Hepatocyte (in vitro differentiated cells): ENCODE data around the gene ARHGAP15.

Source experiments
- EZH2 ChIP-seq: fragments of 200-600 bp; sonication (generic); IDR thresholded peaks from 2 replicates; pipeline ENCODE4 v1.6.1; 2016; ENCODE audit warnings: antibody characterized with exemption, mild to moderate bottlenecking, borderline replicate concordance
- TF ChIP-seq, protein P1 (sequence below): fragments of 200-600 bp; sonication (generic); IDR thresholded peaks from 2 replicates; pipeline ENCODE4 v1.5.1; 2016; ENCODE audit warnings: antibody characterized with exemption, mild to moderate bottlenecking; ENCODE audit not compliant: poor library complexity

DNA sequence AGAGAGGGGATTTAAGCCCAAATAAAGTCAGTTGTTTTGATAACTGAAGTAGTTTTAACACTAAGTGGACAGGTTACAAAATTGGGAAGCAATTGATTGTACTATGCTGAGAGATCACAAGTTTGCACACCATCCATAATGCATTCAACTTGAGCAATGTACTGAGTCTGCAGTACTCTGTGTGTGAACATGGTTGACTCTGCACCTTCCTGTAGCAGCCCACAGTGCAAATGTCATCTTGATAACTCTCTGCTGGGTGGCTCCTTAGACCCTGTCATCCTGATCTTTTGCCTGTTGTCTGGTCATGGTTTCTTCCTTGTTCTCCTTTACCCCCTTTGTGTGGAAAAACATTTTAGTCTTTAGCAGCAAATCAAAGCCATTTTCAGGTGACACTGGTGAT lies 168.0 kb downstream of the ARHGAP15 start:
- TF ChIP-seq, protein P1, sequence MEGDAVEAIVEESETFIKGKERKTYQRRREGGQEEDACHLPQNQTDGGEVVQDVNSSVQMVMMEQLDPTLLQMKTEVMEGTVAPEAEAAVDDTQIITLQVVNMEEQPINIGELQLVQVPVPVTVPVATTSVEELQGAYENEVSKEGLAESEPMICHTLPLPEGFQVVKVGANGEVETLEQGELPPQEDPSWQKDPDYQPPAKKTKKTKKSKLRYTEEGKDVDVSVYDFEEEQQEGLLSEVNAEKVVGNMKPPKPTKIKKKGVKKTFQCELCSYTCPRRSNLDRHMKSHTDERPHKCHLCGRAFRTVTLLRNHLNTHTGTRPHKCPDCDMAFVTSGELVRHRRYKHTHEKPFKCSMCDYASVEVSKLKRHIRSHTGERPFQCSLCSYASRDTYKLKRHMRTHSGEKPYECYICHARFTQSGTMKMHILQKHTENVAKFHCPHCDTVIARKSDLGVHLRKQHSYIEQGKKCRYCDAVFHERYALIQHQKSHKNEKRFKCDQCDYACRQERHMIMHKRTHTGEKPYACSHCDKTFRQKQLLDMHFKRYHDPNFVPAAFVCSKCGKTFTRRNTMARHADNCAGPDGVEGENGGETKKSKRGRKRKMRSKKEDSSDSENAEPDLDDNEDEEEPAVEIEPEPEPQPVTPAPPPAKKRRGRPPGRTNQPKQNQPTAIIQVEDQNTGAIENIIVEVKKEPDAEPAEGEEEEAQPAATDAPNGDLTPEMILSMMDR, result no peak
- TF ChIP-seq EZH2, result no peak
